HepG2 (cell line): ENCODE results near the gene ASIC3. TPM values are rescaled to one million over a fixed set of nuclear protein-coding genes. Genes with fewer than 3 reads are reported as not detected.
A peak's percentile ranks its signal among the peaks of the same experiment; 100 is the strongest.

ENCODE experiments used
- BCL6 ChIP-seq: IDR thresholded peaks from 2 replicates; pipeline ENCODE4 v1.6.1; 2016; ENCODE audit warnings: missing genetic modification reagents, missing compliant biosample characterization
- CEBPB ChIP-seq: IDR thresholded peaks from 2 replicates; pipeline ENCODE4 v1.6.1; 2011; ENCODE audit warnings: low read depth, low read length, improper control_type of control experiment, borderline replicate concordance
- DMAP1 ChIP-seq: IDR thresholded peaks from 2 replicates; pipeline ENCODE4 v1.6.1; 2016
- FOXA3 ChIP-seq: IDR thresholded peaks from 2 replicates; pipeline ENCODE4 v1.6.1; 2016; ENCODE audit warnings: missing genetic modification reagents, missing compliant biosample characterization
- HHEX ChIP-seq: IDR thresholded peaks from 2 replicates; pipeline ENCODE4 v1.6.1; 2016; ENCODE audit warnings: control low read depth
- IKZF4 ChIP-seq: sonication (generic); formaldehyde crosslinking; IDR thresholded peaks from 2 replicates; pipeline ENCODE4 v1.5.1; 2020; ENCODE audit warnings: borderline replicate concordance, mild to moderate bottlenecking, low read depth, missing genetic modification reagents; ENCODE audit errors: not compliant biosample characterization
- MAFG ChIP-seq: sonication (generic); formaldehyde crosslinking; IDR thresholded peaks from 2 replicates; pipeline ENCODE4 v1.5.1; 2020; ENCODE audit warnings: mild to moderate bottlenecking, missing genetic modification reagents
- NR2C2 ChIP-seq: sonication (generic); formaldehyde crosslinking; IDR thresholded peaks from 2 replicates; pipeline ENCODE4 v1.4.0; 2020; ENCODE audit warnings: missing genetic modification reagents, mild to moderate bottlenecking, moderate library complexity, borderline replicate concordance
- SIN3A ChIP-seq: IDR thresholded peaks from 2 replicates; pipeline ENCODE4 v1.6.1; 2011; ENCODE audit warnings: low read depth, mild to moderate bottlenecking, control low read depth, low read length, borderline replicate concordance
- ZKSCAN1 ChIP-seq: fragments of 150-350 bp; IDR thresholded peaks from 2 replicates; pipeline ENCODE4 v1.6.1; 2014; ENCODE audit warnings: low read length
- ZNF549 ChIP-seq: sonication (generic); formaldehyde crosslinking; IDR thresholded peaks from 2 replicates; pipeline ENCODE4 v1.5.0; 2020; ENCODE audit warnings: missing genetic modification reagents
- ZNF550 ChIP-seq: sonication (generic); formaldehyde crosslinking; IDR thresholded peaks from 2 replicates; pipeline ENCODE4 v1.4.0; 2020; ENCODE audit warnings: mild to moderate bottlenecking, missing genetic modification reagents, borderline replicate concordance
- polyA plus RNA-seq, 8 experiments: library from polyadenylated mRNA; depleted of rRNA in 3 of 8; stranded (reverse) in 7 of 8; unstranded in 1 of 8; fragments of >200 nt; fragmentation: Illumina TruSeq in 4 of 8; extraction: Trizol in 4 of 8; gene quantifications; 2 replicates each; pipeline versions ENCODE4 v1.2.1 to v1.2.3, GENCODE V29; 2011 to 2016; ENCODE audit warnings: low read depth in 4 of 8, missing spikeins in 1 of 8, mixed read lengths in 1 of 8; ENCODE audit not compliant: insufficient read depth in 1 of 8
- total RNA-seq, 5 experiments: library from RNA; depleted of rRNA; stranded (reverse); fragments of >200 nt; fragmentation: Illumina TruSeq; extraction: Trizol; gene quantifications; 2 replicates each; pipeline ENCODE4 v1.2.3, GENCODE V29; 2016; ENCODE audit warnings: low read depth in 1 of 5
- TF ChIP-seq, protein P1 (sequence below): sonication (generic); formaldehyde crosslinking; IDR thresholded peaks from 2 replicates; pipeline ENCODE4 v1.4.0; 2020; ENCODE audit warnings: missing genetic modification reagents
- TF ChIP-seq, protein P2 (sequence below): sonication (generic); formaldehyde crosslinking; IDR thresholded peaks from 2 replicates; pipeline ENCODE4 v1.8.0; 2022; ENCODE audit warnings: mild to moderate bottlenecking, missing genetic modification reagents, moderate library complexity
- TF ChIP-seq, protein P3 (sequence below): sonication (generic); formaldehyde crosslinking; IDR thresholded peaks from 2 replicates; pipeline ENCODE4 v1.4.0; 2020; ENCODE audit warnings: missing genetic modification reagents
- TF ChIP-seq, protein P4 (sequence below): sonication (generic); formaldehyde crosslinking; IDR thresholded peaks from 2 replicates; pipeline ENCODE4 v1.4.0; 2020; ENCODE audit warnings: missing genetic modification reagents
- TF ChIP-seq, protein P5 (sequence below): sonication (generic); formaldehyde crosslinking; IDR thresholded peaks from 2 replicates; pipeline ENCODE4 v1.5.1; 2020; ENCODE audit warnings: mild to moderate bottlenecking, missing genetic modification reagents, borderline replicate concordance

ASIC3 gene
- total and polyA plus RNA-seq, 2 of the 13 experiments (the other 11 are each of a cell fraction or from before 2014, with no cell fraction given) = 0.51 TPM; not detected in 1

DNA sequence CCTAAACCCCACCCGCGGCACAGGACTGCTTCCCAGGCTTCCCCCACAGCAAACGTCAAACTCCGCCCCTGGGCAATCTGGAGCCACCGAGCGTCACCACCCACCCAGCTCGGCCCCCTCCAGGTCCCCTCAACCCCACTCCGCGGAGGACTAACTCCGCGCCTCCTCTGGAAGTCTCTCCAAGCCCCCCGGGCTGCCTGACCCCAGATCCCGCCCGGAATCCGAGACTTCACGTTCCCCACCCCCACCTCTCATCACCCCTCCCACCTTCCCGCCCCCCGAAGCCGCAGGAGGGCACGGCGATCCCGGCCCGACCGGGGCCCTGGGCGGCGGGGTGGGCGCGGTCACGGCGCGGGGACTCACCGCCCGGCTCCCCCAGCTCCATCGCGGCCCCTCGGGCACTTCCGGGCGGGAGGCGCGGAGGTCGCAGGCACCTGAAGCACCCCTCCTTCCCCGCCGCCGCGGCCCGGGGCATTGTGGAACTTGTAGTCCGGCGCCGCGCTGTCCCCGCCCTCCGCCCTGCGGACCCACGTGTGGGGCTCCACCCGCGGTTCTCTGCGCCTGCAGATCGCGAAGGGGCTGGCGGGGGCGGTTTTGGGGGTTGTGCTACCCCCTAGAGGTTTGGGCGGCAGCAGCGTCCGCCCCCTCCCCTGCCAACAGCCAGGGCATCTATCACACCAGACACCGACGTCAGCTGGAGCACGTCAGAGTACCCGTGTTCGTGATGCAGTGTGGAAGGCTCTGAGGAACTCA lies 34.9 kb downstream of the ASIC3 start, which contains the start of gene TMUB1 (continued):
- TF ChIP-seq, protein P1, sequence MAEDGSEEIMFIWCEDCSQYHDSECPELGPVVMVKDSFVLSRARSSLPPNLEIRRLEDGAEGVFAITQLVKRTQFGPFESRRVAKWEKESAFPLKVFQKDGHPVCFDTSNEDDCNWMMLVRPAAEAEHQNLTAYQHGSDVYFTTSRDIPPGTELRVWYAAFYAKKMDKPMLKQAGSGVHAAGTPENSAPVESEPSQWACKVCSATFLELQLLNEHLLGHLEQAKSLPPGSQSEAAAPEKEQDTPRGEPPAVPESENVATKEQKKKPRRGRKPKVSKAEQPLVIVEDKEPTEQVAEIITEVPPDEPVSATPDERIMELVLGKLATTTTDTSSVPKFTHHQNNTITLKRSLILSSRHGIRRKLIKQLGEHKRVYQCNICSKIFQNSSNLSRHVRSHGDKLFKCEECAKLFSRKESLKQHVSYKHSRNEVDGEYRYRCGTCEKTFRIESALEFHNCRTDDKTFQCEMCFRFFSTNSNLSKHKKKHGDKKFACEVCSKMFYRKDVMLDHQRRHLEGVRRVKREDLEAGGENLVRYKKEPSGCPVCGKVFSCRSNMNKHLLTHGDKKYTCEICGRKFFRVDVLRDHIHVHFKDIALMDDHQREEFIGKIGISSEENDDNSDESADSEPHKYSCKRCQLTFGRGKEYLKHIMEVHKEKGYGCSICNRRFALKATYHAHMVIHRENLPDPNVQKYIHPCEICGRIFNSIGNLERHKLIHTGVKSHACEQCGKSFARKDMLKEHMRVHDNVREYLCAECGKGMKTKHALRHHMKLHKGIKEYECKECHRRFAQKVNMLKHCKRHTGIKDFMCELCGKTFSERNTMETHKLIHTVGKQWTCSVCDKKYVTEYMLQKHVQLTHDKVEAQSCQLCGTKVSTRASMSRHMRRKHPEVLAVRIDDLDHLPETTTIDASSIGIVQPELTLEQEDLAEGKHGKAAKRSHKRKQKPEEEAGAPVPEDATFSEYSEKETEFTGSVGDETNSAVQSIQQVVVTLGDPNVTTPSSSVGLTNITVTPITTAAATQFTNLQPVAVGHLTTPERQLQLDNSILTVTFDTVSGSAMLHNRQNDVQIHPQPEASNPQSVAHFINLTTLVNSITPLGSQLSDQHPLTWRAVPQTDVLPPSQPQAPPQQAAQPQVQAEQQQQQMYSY (CRISPR knock-in tag) = no peak
- TF ChIP-seq, protein P2, sequence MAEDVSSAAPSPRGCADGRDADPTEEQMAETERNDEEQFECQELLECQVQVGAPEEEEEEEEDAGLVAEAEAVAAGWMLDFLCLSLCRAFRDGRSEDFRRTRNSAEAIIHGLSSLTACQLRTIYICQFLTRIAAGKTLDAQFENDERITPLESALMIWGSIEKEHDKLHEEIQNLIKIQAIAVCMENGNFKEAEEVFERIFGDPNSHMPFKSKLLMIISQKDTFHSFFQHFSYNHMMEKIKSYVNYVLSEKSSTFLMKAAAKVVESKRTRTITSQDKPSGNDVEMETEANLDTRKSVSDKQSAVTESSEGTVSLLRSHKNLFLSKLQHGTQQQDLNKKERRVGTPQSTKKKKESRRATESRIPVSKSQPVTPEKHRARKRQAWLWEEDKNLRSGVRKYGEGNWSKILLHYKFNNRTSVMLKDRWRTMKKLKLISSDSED (CRISPR knock-in tag) = no peak
- no peak for TF ChIP-seq HHEX
- 0 out of 2 replicates have a peak, but pooled peaks have one; percentile 34 for TF ChIP-seq SIN3A
- no peak for TF ChIP-seq ZNF550 (CRISPR knock-in tag)
- no peak for TF ChIP-seq FOXA3 (CRISPR knock-in tag)
- TF ChIP-seq DMAP1 (CRISPR knock-in tag) = no peak
- no peak for TF ChIP-seq CEBPB
- TF ChIP-seq BCL6 (CRISPR knock-in tag) = no peak
- TF ChIP-seq IKZF4 = peak; percentile 51
- TF ChIP-seq, protein P3, sequence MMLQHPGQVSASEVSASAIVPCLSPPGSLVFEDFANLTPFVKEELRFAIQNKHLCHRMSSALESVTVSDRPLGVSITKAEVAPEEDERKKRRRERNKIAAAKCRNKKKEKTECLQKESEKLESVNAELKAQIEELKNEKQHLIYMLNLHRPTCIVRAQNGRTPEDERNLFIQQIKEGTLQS (CRISPR knock-in tag) = no peak
- no peak for TF ChIP-seq ZNF549 (CRISPR knock-in tag)
- TF ChIP-seq, protein P4, sequence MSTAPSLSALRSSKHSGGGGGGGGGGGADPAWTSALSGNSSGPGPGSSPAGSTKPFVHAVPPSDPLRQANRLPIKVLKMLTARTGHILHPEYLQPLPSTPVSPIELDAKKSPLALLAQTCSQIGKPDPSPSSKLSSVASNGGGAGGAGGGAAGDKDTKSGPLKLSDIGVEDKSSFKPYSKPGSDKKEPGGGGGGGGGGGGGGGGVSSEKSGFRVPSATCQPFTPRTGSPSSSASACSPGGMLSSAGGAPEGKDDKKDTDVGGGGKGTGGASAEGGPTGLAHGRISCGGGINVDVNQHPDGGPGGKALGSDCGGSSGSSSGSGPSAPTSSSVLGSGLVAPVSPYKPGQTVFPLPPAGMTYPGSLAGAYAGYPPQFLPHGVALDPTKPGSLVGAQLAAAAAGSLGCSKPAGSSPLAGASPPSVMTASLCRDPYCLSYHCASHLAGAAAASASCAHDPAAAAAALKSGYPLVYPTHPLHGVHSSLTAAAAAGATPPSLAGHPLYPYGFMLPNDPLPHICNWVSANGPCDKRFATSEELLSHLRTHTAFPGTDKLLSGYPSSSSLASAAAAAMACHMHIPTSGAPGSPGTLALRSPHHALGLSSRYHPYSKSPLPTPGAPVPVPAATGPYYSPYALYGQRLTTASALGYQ (CRISPR knock-in tag) = no peak
- TF ChIP-seq MAFG (CRISPR knock-in tag) = no peak
- TF ChIP-seq, protein P5, sequence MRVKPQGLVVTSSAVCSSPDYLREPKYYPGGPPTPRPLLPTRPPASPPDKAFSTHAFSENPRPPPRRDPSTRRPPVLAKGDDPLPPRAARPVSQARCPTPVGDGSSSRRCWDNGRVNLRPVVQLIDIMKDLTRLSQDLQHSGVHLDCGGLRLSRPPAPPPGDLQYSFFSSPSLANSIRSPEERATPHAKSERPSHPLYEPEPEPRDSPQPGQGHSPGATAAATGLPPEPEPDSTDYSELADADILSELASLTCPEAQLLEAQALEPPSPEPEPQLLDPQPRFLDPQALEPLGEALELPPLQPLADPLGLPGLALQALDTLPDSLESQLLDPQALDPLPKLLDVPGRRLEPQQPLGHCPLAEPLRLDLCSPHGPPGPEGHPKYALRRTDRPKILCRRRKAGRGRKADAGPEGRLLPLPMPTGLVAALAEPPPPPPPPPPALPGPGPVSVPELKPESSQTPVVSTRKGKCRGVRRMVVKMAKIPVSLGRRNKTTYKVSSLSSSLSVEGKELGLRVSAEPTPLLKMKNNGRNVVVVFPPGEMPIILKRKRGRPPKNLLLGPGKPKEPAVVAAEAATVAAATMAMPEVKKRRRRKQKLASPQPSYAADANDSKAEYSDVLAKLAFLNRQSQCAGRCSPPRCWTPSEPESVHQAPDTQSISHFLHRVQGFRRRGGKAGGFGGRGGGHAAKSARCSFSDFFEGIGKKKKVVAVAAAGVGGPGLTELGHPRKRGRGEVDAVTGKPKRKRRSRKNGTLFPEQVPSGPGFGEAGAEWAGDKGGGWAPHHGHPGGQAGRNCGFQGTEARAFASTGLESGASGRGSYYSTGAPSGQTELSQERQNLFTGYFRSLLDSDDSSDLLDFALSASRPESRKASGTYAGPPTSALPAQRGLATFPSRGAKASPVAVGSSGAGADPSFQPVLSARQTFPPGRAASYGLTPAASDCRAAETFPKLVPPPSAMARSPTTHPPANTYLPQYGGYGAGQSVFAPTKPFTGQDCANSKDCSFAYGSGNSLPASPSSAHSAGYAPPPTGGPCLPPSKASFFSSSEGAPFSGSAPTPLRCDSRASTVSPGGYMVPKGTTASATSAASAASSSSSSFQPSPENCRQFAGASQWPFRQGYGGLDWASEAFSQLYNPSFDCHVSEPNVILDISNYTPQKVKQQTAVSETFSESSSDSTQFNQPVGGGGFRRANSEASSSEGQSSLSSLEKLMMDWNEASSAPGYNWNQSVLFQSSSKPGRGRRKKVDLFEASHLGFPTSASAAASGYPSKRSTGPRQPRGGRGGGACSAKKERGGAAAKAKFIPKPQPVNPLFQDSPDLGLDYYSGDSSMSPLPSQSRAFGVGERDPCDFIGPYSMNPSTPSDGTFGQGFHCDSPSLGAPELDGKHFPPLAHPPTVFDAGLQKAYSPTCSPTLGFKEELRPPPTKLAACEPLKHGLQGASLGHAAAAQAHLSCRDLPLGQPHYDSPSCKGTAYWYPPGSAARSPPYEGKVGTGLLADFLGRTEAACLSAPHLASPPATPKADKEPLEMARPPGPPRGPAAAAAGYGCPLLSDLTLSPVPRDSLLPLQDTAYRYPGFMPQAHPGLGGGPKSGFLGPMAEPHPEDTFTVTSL = no peak
- TF ChIP-seq ZKSCAN1 = no peak
- TF ChIP-seq NR2C2 (CRISPR knock-in tag) = peak; percentile 85
